K562 (cell line): Measurements from ENCODE around the gene AQP2. TPM values are rescaled to one million over a fixed set of nuclear protein-coding genes. Genes with fewer than 3 reads are reported as not detected.
A peak's percentile ranks its signal among the peaks of the same experiment; 100 is the strongest.

Experiments
- BCL6 ChIP-seq: fragments of 250-450 bp; sonication (Bioruptor Pico); IDR thresholded peaks from 2 replicates; pipeline ENCODE4 v1.4.0; 2020
- CBX2 ChIP-seq: fragments of 200-600 bp; sonication (generic); IDR thresholded peaks from one replicate; pipeline ENCODE4 v1.6.1; 2012; ENCODE audit warnings: mild to moderate bottlenecking, low read length, inconsistent platforms; ENCODE audit not compliant: insufficient read depth, poor library complexity, severe bottlenecking
- CHD2 ChIP-seq: IDR thresholded peaks from 2 replicates; pipeline ENCODE4 v1.6.1; 2011; ENCODE audit warnings: low read depth, low read length
- KAT2B ChIP-seq: IDR thresholded peaks from one replicate; pipeline ENCODE4 v1.6.1; 2012; ENCODE audit warnings: low read depth, mild to moderate bottlenecking, control low read depth, inconsistent platforms, low read length, moderate library complexity
- PATZ1 ChIP-seq: fragments of 250-450 bp; sonication (Bioruptor Pico); IDR thresholded peaks from 2 replicates; pipeline ENCODE4 v1.5.0; 2020; ENCODE audit warnings: mild to moderate bottlenecking, borderline replicate concordance
- RCOR1 ChIP-seq, 2 experiments: IDR thresholded peaks; 2 replicates each; pipeline ENCODE4 v1.6.1; 2012; ENCODE audit warnings: low read depth in 2 of 2, low read length in 2 of 2, borderline replicate concordance in 1 of 2, improper control_type of control experiment in 1 of 2
- SMARCE1 ChIP-seq: fragments of 450-650 bp; IDR thresholded peaks from 2 replicates; pipeline ENCODE4 v1.7.1; 2016; ENCODE audit warnings: mild to moderate bottlenecking
- TAL1 ChIP-seq: fragments of 450-650 bp; IDR thresholded peaks from 2 replicates; pipeline ENCODE4 v1.6.1; 2016; ENCODE audit warnings: mild to moderate bottlenecking
- TEAD4 ChIP-seq, 2 experiments: sonication (generic) in 1 of 2; formaldehyde crosslinking in 1 of 2; IDR thresholded peaks; 2 replicates each; pipeline versions ENCODE4 v1.6.1 to v1.8.0; 2012 to 2022; ENCODE audit warnings: borderline replicate concordance in 1 of 2, inconsistent platforms in 1 of 2, low read length in 1 of 2, mild to moderate bottlenecking in 1 of 2, missing genetic modification reagents in 1 of 2
- VEZF1 ChIP-seq: fragments of 200-800 bp; sonication (Bioruptor generic); IDR thresholded peaks from 2 replicates; pipeline ENCODE4 v1.6.1; 2017; ENCODE audit warnings: missing genetic modification characterization, missing compliant biosample characterization
- ZNF175 ChIP-seq: fragments of 200-800 bp; sonication (Bioruptor generic); IDR thresholded peaks from 2 replicates; pipeline ENCODE4 v1.6.1; 2016; ENCODE audit warnings: low read depth, mild to moderate bottlenecking, missing genetic modification characterization, missing compliant biosample characterization
- ZNF23 ChIP-seq: fragments of 250-450 bp; sonication (Bioruptor Pico); IDR thresholded peaks from 2 replicates; pipeline ENCODE4 v1.4.0; 2020; ENCODE audit warnings: mild to moderate bottlenecking
- ZNF445 ChIP-seq: fragments of 250-450 bp; sonication (Bioruptor Pico); IDR thresholded peaks from 2 replicates; pipeline ENCODE4 v1.4.0; 2020; ENCODE audit warnings: low read depth, mild to moderate bottlenecking, moderate library complexity
- polyA plus RNA-seq, 8 experiments: library from polyadenylated mRNA; depleted of rRNA in 4 of 8; stranded (reverse) in 5 of 8; unstranded in 3 of 8; fragments of >200 nt; fragmentation: Nextera tagmentation in 2 of 8; fragmentation: Illumina TruSeq in 1 of 8; extraction: Ambion mirVana in 2 of 8; extraction: Trizol in 1 of 8; gene quantifications; 2 replicates each; pipeline versions ENCODE4 v1.2.1 to v1.2.3, GENCODE V29; 2011 to 2014; ENCODE audit warnings: inconsistent platforms in 1 of 8, missing spikeins in 1 of 8
- total RNA-seq, 7 experiments: library from RNA; depleted of rRNA in 6 of 7; stranded (reverse); fragments of >200 nt in 6 of 7; fragmentation: Illumina TruSeq in 2 of 7; extraction: Trizol in 2 of 7; gene quantifications; 2 replicates each; pipeline versions ENCODE4 v1.2.1 to v1.2.3, GENCODE V29; 2011 to 2021; ENCODE audit warnings: low replicate concordance in 1 of 7

The AQP2 gene
- total and polyA plus RNA-seq, 9 of the 15 experiments (the other 6 are each of a cell fraction or from before 2014, with no cell fraction given) = not detected

- TF ChIP-seq PATZ1 (CRISPR knock-in tag) (no peak), ZNF175 (CRISPR knock-in tag) (no peak), BCL6 (CRISPR knock-in tag) (no peak), VEZF1 (CRISPR knock-in tag) (peak; percentile 49; the same call in 1 of the 2 replicates), SMARCE1 (peak; percentile 59; the same call in 1 of the 2 replicates), TEAD4 (IDR thresholded peaks at IDR 0.05; ENCODE audit: low read length) (peak; percentile 72; the same call in 1 of the 2 replicates), TEAD4 (CRISPR knock-in tag; IDR thresholded peaks at IDR 0.05; ENCODE audit: borderline replicate concordance) (no peak), RCOR1 (IDR thresholded peaks at IDR 0.05; ENCODE audit: borderline replicate concordance in 1 of 2, low read depth in 2 of 2, low read length in 2 of 2) (peak in 1 of 2 experiments; percentile 54; a peak in 1 of 4 replicates), CBX2 (no peak), CHD2 (peak; percentile 78), ZNF23 (CRISPR knock-in tag) (no peak), KAT2B (no peak), ZNF445 (no peak), TAL1 (peak; percentile 28)
These were observed 30.2 kb downstream of the AQP2 start (continued) for GRCh38 chr12:49980501-49981349.
